Parathyroid adenoma (tissue), 2 donors: Measurements from ENCODE around the gene TSPAN2.
"Not testable (repeated sequence)": the region's sequence is repeated elsewhere in the genome, so short reads cannot be mapped to it uniquely, and the experiment has no call there.

Experiments used
- H2AFZ ChIP-seq: fragments of 300-600 bp; sonication (generic); one replicate; pipeline ENCODE4 v1.7.0; 2017; ENCODE audit warnings: antibody characterized with exemption, mild to moderate bottlenecking
- H3K27ac ChIP-seq: fragments of 300-600 bp; sonication (generic); one replicate; pipeline ENCODE4 v1.7.0; 2017
- H3K27me3 ChIP-seq: fragments of 300-600 bp; sonication (generic); one replicate; pipeline ENCODE4 v1.7.0; 2017; ENCODE audit warnings: low read length; ENCODE audit not compliant: control insufficient read depth, insufficient read depth
- H3K36me3 ChIP-seq: fragments of 300-600 bp; sonication (generic); one replicate; pipeline ENCODE4 v1.7.0; 2017; ENCODE audit warnings: low read length; ENCODE audit not compliant: control insufficient read depth, insufficient read depth
- H3K4me1 ChIP-seq: fragments of 300-600 bp; sonication (generic); one replicate; pipeline ENCODE4 v1.7.0; 2017; ENCODE audit warnings: control low read depth
- H3K4me2 ChIP-seq: fragments of 300-600 bp; sonication (generic); one replicate; pipeline ENCODE4 v1.7.0; 2017; ENCODE audit warnings: low read length
- H3K4me3 ChIP-seq: fragments of 300-600 bp; sonication (generic); one replicate; pipeline ENCODE4 v1.7.0; 2017; ENCODE audit warnings: low read depth, low read length
- H3K79me2 ChIP-seq: fragments of 300-600 bp; sonication (generic); one replicate; pipeline ENCODE4 v1.7.0; 2017; ENCODE audit warnings: control low read depth
- H3K9ac ChIP-seq: fragments of 300-600 bp; sonication (generic); one replicate; pipeline ENCODE4 v1.7.0; 2017; ENCODE audit warnings: mild to moderate bottlenecking
- H3K9me3 ChIP-seq: fragments of 300-600 bp; sonication (generic); one replicate; pipeline ENCODE4 v1.7.0; 2017; ENCODE audit warnings: low read length; ENCODE audit not compliant: control insufficient read depth
- TF ChIP-seq, protein P1 (sequence below): fragments of 300-600 bp; sonication (generic); IDR thresholded peaks from one replicate; pipeline ENCODE4 v1.7.0; 2017; ENCODE audit warnings: antibody characterized with exemption, mild to moderate bottlenecking
- donor health status: primary hyperparathyroidism.

The TSPAN2 gene

DNA sequence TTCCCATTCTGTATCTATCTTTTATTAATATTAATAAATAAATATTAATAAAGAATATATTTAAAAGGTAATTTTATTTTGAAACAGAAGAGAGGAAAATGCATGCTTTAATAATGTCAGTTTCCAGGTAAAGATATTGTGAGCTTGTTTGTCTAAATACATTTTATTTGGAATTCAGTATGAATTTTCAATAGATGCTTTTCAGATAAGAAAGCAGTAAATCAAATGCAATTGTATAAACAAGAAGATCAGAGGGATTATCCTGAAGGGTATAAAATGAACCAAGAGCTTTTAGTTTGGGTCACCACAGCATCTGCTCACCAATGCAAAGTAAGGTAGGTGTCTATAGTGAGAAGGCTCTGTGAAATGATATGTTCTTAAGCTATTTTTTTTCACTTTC, 59.8 kb downstream of the TSPAN2 start, which contains the start of gene TSHB:
Gene TSHB (plus strand): TSS at position 301 of the 400 bp plus-strand sequence. CDS start 3,537 bp downstream, outside the sequence.
- Histone ChIP-seq H3K4me3 (no peak within 1 kb of the TSS), H3K4me1 (no peaks in the 10 kb centered on the region), H3K4me2 (no peak within 1 kb of the TSS), H3K9ac (no peak within 1 kb of the TSS), H3K79me2 (no peaks in the 10 kb centered on the region), H3K36me3 (no peaks in the 10 kb centered on the region), H2AFZ (no peak within 1 kb of the TSS), H3K9me3 (no peaks in the 10 kb centered on the region), H3K27ac (no peak within 1 kb of the TSS), H3K27me3 (no peaks in the 10 kb centered on the region)
- TF ChIP-seq, protein P1, sequence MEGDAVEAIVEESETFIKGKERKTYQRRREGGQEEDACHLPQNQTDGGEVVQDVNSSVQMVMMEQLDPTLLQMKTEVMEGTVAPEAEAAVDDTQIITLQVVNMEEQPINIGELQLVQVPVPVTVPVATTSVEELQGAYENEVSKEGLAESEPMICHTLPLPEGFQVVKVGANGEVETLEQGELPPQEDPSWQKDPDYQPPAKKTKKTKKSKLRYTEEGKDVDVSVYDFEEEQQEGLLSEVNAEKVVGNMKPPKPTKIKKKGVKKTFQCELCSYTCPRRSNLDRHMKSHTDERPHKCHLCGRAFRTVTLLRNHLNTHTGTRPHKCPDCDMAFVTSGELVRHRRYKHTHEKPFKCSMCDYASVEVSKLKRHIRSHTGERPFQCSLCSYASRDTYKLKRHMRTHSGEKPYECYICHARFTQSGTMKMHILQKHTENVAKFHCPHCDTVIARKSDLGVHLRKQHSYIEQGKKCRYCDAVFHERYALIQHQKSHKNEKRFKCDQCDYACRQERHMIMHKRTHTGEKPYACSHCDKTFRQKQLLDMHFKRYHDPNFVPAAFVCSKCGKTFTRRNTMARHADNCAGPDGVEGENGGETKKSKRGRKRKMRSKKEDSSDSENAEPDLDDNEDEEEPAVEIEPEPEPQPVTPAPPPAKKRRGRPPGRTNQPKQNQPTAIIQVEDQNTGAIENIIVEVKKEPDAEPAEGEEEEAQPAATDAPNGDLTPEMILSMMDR = no peak

DNA sequence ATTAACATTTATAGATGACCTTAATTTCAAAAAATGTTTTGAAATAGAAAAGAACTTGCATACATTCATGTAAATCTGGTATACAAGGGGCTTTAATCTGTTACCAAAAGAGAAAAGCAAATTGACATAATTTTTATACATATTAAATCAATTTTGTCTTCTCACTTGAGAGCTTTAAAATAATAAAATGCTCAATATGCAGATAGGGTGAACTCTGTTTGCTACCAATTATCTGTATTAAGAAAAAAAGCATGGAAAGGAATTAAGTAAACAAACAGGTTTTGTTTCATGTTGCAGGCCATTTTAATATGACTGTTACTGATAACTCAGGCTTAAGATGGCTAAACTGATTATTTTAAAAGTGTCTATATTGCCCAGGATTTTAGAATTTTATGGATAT, 65.7 kb downstream of the TSPAN2 start:
- Histone ChIP-seq H3K4me2 (no peak overlapping the region), H3K4me3 (no peak overlapping the region), H3K36me3 (no peaks in the 10 kb centered on the region), H3K27me3 (no peaks in the 10 kb centered on the region), H2AFZ (no peak overlapping the region), H3K79me2 (no peaks in the 10 kb centered on the region), H3K9me3 (no peaks in the 10 kb centered on the region), H3K9ac (no peak overlapping the region), H3K27ac (no peak overlapping the region), H3K4me1 (no peaks in the 10 kb centered on the region)
- TF ChIP-seq, protein P1 = no peak

- Histone ChIP-seq H3K4me3 (no peak overlapping the region), H3K79me2 (no peaks in the 10 kb centered on the region)
- TF ChIP-seq, protein P1 = no peak
Measured at GRCh38 chr1:115021145-115021544, 68.2 kb downstream of the TSPAN2 start.

DNA sequence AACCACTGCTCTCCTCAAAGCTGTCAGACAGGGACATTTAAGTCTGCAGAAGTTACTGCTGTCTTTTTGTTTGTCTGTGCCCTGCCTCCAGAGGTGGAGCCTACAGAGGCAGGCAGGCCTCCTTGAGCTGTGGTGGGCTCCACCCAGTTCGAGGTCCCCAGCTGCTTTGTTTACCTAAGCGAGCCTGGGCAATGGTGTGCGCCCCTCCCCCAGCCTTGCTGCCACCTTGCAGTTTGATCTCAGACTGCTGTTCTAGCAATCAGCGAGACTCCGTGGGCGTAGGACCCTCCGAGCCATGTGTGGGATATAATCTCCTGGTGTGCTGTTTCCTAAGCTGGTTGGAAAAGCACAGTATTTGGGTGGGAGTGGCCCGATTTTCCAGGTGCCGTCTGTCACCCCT, 69.8 kb downstream of the TSPAN2 start:
- H3K27me3 ChIP-seq, H3K4me1 ChIP-seq, H3K9ac ChIP-seq, H3K4me2 ChIP-seq, H3K79me2 ChIP-seq, H3K4me3 ChIP-seq, H3K36me3 ChIP-seq, H3K27ac ChIP-seq, H3K9me3 ChIP-seq, H2AFZ ChIP-seq: not testable (repeated sequence)

More at GRCh38 chr1:115021145-115021544, 68.2 kb downstream of the TSPAN2 start:
- no peak overlapping the region for H3K27ac ChIP-seq
- H3K27me3 ChIP-seq = no peaks in the 10 kb centered on the region
- H3K9ac ChIP-seq = no peak overlapping the region
- no peak overlapping the region for H3K4me2 ChIP-seq
- no peaks in the 10 kb centered on the region for H3K36me3 ChIP-seq
- H3K9me3 ChIP-seq = no peaks in the 10 kb centered on the region
- no peak overlapping the region for H2AFZ ChIP-seq
- no peaks in the 10 kb centered on the region for H3K4me1 ChIP-seq

DNA sequence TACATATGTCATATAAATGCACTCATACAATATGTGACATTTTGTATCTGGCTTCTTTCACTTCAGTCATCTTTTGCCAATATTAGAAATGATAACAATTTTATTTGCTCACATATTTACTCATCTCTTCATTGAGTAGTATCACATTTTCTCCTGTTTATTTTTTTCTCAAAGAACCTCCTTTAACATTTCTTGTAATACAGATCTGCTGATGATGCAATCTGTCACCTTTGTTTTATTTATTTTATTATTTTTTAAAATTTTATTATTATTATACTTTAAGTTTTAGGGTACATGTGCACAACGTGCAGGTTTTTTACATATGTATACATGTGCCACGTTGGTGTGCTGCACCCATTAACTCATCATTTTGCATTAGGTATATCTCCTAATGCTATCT, 75.5 kb downstream of the TSPAN2 start:
- H3K79me2 ChIP-seq = no peaks in the 10 kb centered on the region
- no peak overlapping the region for H2AFZ ChIP-seq
- H3K36me3 ChIP-seq = no peaks in the 10 kb centered on the region
- H3K4me2 ChIP-seq = no peak overlapping the region
- no peak overlapping the region for H3K9ac ChIP-seq
- H3K27me3 ChIP-seq = no peaks in the 10 kb centered on the region
- H3K4me3 ChIP-seq = no peak overlapping the region
- H3K9me3 ChIP-seq = no peaks in the 10 kb centered on the region
- TF ChIP-seq, protein P1 = no peak
- no peak overlapping the region for H3K27ac ChIP-seq
- H3K4me1 ChIP-seq = no peaks in the 10 kb centered on the region
